Stomach (tissue), 9 donors: ENCODE measurements around the gene MICAL3. TPM values are rescaled to one million over a fixed set of nuclear protein-coding genes. Genes with fewer than 3 reads are reported as not detected.

ENCODE experiments used
- DNase-seq, 2 donors: peaks; one replicate each; pipeline versions ENCODE4 v3.0.0 to v3.0.0-alpha.2; 2013 to 2019
- H3K27ac ChIP-seq, 5 donors: fragments of 200-600 bp in 4 of 5; sonication (generic) in 4 of 5; one replicate each; pipeline ENCODE4 v1.5.1; 2013 to 2019; ENCODE audit warnings: mild to moderate bottlenecking in 1 of 5, moderate library complexity in 1 of 5
- H3K27me3 ChIP-seq, 3 donors: fragments of 200-600 bp; sonication (generic); one replicate each; pipeline ENCODE4 v1.5.1; 2017 to 2019; ENCODE audit warnings: mixed run types in 1 of 3
- H3K36me3 ChIP-seq, 4 donors: fragments of 200-600 bp; sonication (generic); 1 replicate in 3 of 4; 2 replicates in 1 of 4; pipeline ENCODE4 v1.5.1; 2016 to 2019
- H3K4me1 ChIP-seq, 4 donors: fragments of 200-600 bp; sonication (generic); one replicate each; pipeline ENCODE4 v1.5.1; 2016 to 2019
- H3K4me3 ChIP-seq, 4 donors: fragments of 200-600 bp; sonication (generic) in 3 of 4; one replicate each; pipeline ENCODE4 v1.5.1; 2016 to 2019; ENCODE audit warnings: mild to moderate bottlenecking in 1 of 4
- H3K9me3 ChIP-seq, 4 donors: fragments of 200-600 bp; sonication (generic); one replicate each; pipeline ENCODE4 v1.5.1; 2016 to 2019
- EP300 ChIP-seq: sonication (generic); formaldehyde crosslinking; IDR thresholded peaks from one replicate; pipeline ENCODE4 v1.6.1; 2017; ENCODE audit warnings: antibody characterized with exemption
- POLR2A ChIP-seq, 4 donors: fragments of 450-650 bp; IDR thresholded peaks; one replicate each; pipeline ENCODE4 v1.6.1; 2016; ENCODE audit warnings: antibody characterized with exemption in 4 of 4, control low read depth in 2 of 4, mild to moderate bottlenecking in 1 of 4, moderate library complexity in 1 of 4
- POLR2AphosphoS5 ChIP-seq, 3 donors: sonication (generic); formaldehyde crosslinking; IDR thresholded peaks; one replicate each; pipeline ENCODE4 v1.6.1; 2016; ENCODE audit warnings: antibody characterized with exemption in 3 of 3
- WGBS, 5 donors: extraction: QIAGEN DNeasy Blood & Tissue Kit in 3 of 5; methylation state at CpG; one replicate each; pipeline versions ENCODE4 v1.1.5 to v1.1.7; 2013 to 2018; 5-methylcytosine and 5-hydroxymethylcytosine counted together
- intact Hi-C: fragments of 100-400 bp; cut with DNase I; formaldehyde crosslinking; loops from one replicate; pipeline ENCODE4 v1.15.1; 2023; ENCODE audit warnings: low total_unique reads
- polyA plus RNA-seq, 3 donors: library from polyadenylated mRNA; stranded (reverse); fragments of 200-250 nt; gene quantifications; one replicate each; pipeline ENCODE4 v1.2.3, GENCODE V29; 2013
- total RNA-seq, 5 donors: library from RNA; depleted of rRNA; stranded (reverse); fragments of >200 nt; gene quantifications; one replicate each; pipeline versions ENCODE4 v1.1.0 to v1.2.3, GENCODE V29; 2014 to 2016
- TF ChIP-seq, protein P1 (sequence below), 7 experiments: fragments of 450-650 bp in 4 of 7; fragments of 200-600 bp in 3 of 7; sonication (generic) in 3 of 7; IDR thresholded peaks; one replicate each; pipeline ENCODE4 v1.5.1; 2016 to 2019; ENCODE audit warnings: antibody characterized with exemption in 7 of 7, control low read depth in 2 of 7, mild to moderate bottlenecking in 1 of 7
- donor health status: healthy with polysubstance abuse.
- donor health status: Bipolar disorder and iron deficiency.
- donor health status: healthy.

MICAL3 gene
- total and polyA plus RNA-seq, 8 donors, result 3.5 to 130 (median 24.0) TPM

GRCh38 chr22:17915676-17916075 is 108.7 kb downstream of the MICAL3 start:
- no peak for DNase-seq
- peaks cover 16 to 52% (median 30%) of the 10 kb centered on the region in 4 donors for H3K4me1 ChIP-seq
- no peak overlapping the region for H3K4me3 ChIP-seq
- no peaks in the 10 kb centered on the region for H3K36me3 ChIP-seq
- no peaks in the 10 kb centered on the region for H3K27me3 ChIP-seq
- H3K9me3 ChIP-seq, result no peaks in the 10 kb centered on the region
- no peak overlapping the region for H3K27ac ChIP-seq
- TF ChIP-seq POLR2A (IDR thresholded peaks at IDR 0.05), result no peak
- TF ChIP-seq POLR2AphosphoS5 (IDR thresholded peaks at IDR 0.05), result no peak
- TF ChIP-seq, protein P1, sequence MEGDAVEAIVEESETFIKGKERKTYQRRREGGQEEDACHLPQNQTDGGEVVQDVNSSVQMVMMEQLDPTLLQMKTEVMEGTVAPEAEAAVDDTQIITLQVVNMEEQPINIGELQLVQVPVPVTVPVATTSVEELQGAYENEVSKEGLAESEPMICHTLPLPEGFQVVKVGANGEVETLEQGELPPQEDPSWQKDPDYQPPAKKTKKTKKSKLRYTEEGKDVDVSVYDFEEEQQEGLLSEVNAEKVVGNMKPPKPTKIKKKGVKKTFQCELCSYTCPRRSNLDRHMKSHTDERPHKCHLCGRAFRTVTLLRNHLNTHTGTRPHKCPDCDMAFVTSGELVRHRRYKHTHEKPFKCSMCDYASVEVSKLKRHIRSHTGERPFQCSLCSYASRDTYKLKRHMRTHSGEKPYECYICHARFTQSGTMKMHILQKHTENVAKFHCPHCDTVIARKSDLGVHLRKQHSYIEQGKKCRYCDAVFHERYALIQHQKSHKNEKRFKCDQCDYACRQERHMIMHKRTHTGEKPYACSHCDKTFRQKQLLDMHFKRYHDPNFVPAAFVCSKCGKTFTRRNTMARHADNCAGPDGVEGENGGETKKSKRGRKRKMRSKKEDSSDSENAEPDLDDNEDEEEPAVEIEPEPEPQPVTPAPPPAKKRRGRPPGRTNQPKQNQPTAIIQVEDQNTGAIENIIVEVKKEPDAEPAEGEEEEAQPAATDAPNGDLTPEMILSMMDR (IDR thresholded peaks at IDR 0.05), result no peak
- TF ChIP-seq EP300, result no peak
- intact Hi-C loops, result no loop called here
- 92 to 96% (median 93%) methylated on average over 7 of the region's 7 CpGs for WGBS, 5 donors

GRCh38 chr22:17915188-17915587 is 109.2 kb downstream of the MICAL3 start:
- intact Hi-C loops, result no loop called here
- H3K9me3 ChIP-seq, result no peaks in the 10 kb centered on the region
- no peaks in the 10 kb centered on the region for H3K27me3 ChIP-seq
- DNase-seq, result no peak
- H3K36me3 ChIP-seq, result no peaks in the 10 kb centered on the region
- no peak for TF ChIP-seq POLR2A (IDR thresholded peaks at IDR 0.05)
- TF ChIP-seq EP300, result no peak
- TF ChIP-seq POLR2AphosphoS5 (IDR thresholded peaks at IDR 0.05), result no peak
- TF ChIP-seq, protein P1 (IDR thresholded peaks at IDR 0.05), result no peak
- H3K4me1 ChIP-seq, result peaks cover 16 to 52% (median 31%) of the 10 kb centered on the region in 4 donors
- no peak overlapping the region for H3K27ac ChIP-seq
- WGBS, 5 donors, result 94 to 98% (median 96%) methylated on average over 10 of the region's 10 CpGs
- no peak overlapping the region for H3K4me3 ChIP-seq

DNA sequence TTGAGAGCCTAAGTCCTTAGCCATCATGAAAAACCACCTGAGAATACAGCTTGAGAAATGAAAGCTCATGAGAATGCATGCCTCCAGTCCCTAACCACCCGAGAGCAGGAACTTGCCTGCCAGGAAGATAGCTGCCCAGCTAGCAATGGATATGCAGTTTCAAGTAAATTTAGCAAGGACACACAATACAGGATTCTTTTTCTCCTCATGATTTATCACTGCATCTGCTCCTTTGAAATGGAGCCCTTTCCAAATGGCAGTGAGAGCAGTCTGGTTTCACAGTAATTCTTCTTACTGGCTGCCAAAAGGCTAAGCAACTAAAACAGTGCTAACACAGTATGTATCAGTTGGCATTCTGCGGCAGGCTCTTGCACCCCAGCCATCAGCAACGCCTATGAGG is 109.9 kb downstream of the MICAL3 start:
- TF ChIP-seq EP300 (no peak), POLR2AphosphoS5 (IDR thresholded peaks at IDR 0.05) (no peak), POLR2A (IDR thresholded peaks at IDR 0.05) (no peak)
- TF ChIP-seq, protein P1 (IDR thresholded peaks at IDR 0.05), result no peak
- peaks cover 10 to 52% (median 31%) of the 10 kb centered on the region in 4 donors for H3K4me1 ChIP-seq
- H3K9me3 ChIP-seq, result no peaks in the 10 kb centered on the region
- WGBS, 5 donors, result 56 to 91% (median 83%) methylated on average over 3 of the region's 3 CpGs
- H3K27me3 ChIP-seq, result no peaks in the 10 kb centered on the region
- DNase-seq, result no peak
- H3K4me3 ChIP-seq, result no peak overlapping the region
- no peaks in the 10 kb centered on the region for H3K36me3 ChIP-seq
- peak overlapping the region in 2 of 5 donors; percentile 16 to 34 for H3K27ac ChIP-seq
- intact Hi-C loops, result no loop called here

DNA sequence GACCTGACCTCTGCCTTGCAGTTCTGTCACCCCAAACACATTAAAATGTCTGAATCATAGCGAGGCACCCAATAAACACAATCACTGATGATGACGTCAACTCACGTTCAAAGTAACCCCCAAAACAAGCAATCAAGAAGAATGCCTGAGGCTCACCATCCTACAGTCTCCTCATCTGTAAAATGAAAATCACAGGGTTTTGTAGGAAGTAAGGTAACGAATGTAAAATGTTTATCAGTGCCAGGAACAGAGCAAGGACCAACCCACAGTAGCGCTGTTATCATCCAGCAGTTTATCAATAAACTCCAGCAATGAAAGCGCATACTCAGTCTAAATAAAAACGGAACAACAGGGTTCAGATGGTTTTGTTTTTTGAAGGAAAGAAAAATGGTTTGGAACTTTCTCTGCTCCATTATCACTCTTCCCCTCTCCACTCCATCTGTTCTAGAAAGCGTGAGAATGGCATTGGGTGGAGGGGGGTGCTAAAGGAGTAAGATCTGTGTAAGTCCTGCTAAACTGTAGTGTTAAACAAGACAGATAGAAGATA is 110.5 kb downstream of the MICAL3 start:
- Histone ChIP-seq H3K4me1 (peaks cover 9 to 54% (median 32%) of the 10 kb centered on the region in 4 donors), H3K36me3 (no peaks in the 10 kb centered on the region), H3K27ac (peak overlapping the region in 2 of 5 donors; percentile 16 to 34), H3K27me3 (no peaks in the 10 kb centered on the region), H3K9me3 (no peaks in the 10 kb centered on the region), H3K4me3 (no peak overlapping the region)
- TF ChIP-seq POLR2AphosphoS5 (IDR thresholded peaks at IDR 0.05) (no peak), POLR2A (IDR thresholded peaks at IDR 0.05) (no peak), EP300 (no peak)
- TF ChIP-seq, protein P1 (IDR thresholded peaks at IDR 0.05), result no peak
- no peak for DNase-seq
- WGBS, 5 donors, result 79 to 85% (median 83%) methylated on average over 8 of the region's 8 CpGs
- intact Hi-C loops, result no loop called here
